Loucy (cell line): ENCODE data around the gene AJM1.

Experiments used
- H2AFZ ChIP-seq: fragments of 200-600 bp; sonication (generic); 2 replicates; pipeline ENCODE4 v1.6.0; 2016; ENCODE audit warnings: antibody characterized with exemption, mild to moderate bottlenecking, low read length, moderate library complexity
- H3F3A ChIP-seq: fragments of 200-600 bp; 2 replicates; pipeline ENCODE4 v1.6.0; 2016; ENCODE audit warnings: antibody characterized with exemption, low read depth, mild to moderate bottlenecking
- H3K27me3 ChIP-seq: fragments of 200-600 bp; sonication (generic); 2 replicates; pipeline ENCODE4 v1.6.1; 2014; ENCODE audit warnings: low read length, mild to moderate bottlenecking; ENCODE audit not compliant: insufficient read depth, poor library complexity, severe bottlenecking
- H3K36me3 ChIP-seq: fragments of 200-600 bp; sonication (generic); 2 replicates; pipeline ENCODE4 v1.6.1; 2016; ENCODE audit warnings: low read length; ENCODE audit not compliant: insufficient read depth
- H3K4me1 ChIP-seq: fragments of 200-600 bp; sonication (generic); 2 replicates; pipeline ENCODE4 v1.5.1; 2014; ENCODE audit warnings: low read length, mild to moderate bottlenecking; ENCODE audit not compliant: insufficient read depth, poor library complexity, severe bottlenecking
- H3K4me2 ChIP-seq: fragments of 200-600 bp; sonication (generic); 2 replicates; pipeline ENCODE4 v1.6.0; 2014; ENCODE audit warnings: antibody characterized with exemption, low read length, low read depth, mild to moderate bottlenecking; ENCODE audit not compliant: poor library complexity, severe bottlenecking
- H3K4me3 ChIP-seq: fragments of 200-600 bp; sonication (generic); 2 replicates; pipeline ENCODE4 v1.5.1; 2014; ENCODE audit warnings: low read length, mild to moderate bottlenecking, mixed read lengths; ENCODE audit not compliant: poor library complexity, severe bottlenecking
- H3K79me2 ChIP-seq: fragments of 200-600 bp; sonication (generic); 2 replicates; pipeline ENCODE4 v1.6.1; 2014; ENCODE audit warnings: low read length; ENCODE audit not compliant: insufficient read depth
- H3K9ac ChIP-seq: fragments of 200-600 bp; sonication (generic); 2 replicates; pipeline ENCODE4 v1.6.0; 2014; ENCODE audit warnings: mild to moderate bottlenecking, low read depth, low read length, moderate library complexity; ENCODE audit not compliant: poor library complexity, severe bottlenecking
- H3K9me2 ChIP-seq: fragments of 200-600 bp; sonication (generic); replicated peaks from 2 replicates; pipeline ENCODE4 v1.6.1; 2016; ENCODE audit warnings: low read depth, low read length, mixed read lengths
- H3K9me3 ChIP-seq: fragments of 200-600 bp; sonication (generic); 2 replicates; pipeline ENCODE4 v1.6.1; 2014; ENCODE audit warnings: mild to moderate bottlenecking, antibody characterized with exemption, low read length, low read depth; ENCODE audit not compliant: insufficient read depth
- H4K20me1 ChIP-seq: fragments of 200-600 bp; sonication (generic); 2 replicates; pipeline ENCODE4 v1.6.0; 2014; ENCODE audit warnings: antibody characterized with exemption, low read length, mild to moderate bottlenecking; ENCODE audit not compliant: insufficient read depth, poor library complexity, severe bottlenecking
- EZH2phosphoT487 ChIP-seq: fragments of 200-600 bp; IDR thresholded peaks from 2 replicates; pipeline ENCODE4 v1.6.1; 2018; ENCODE audit warnings: antibody characterized with exemption, mild to moderate bottlenecking, moderate library complexity, borderline replicate concordance
- TF ChIP-seq, protein P1 (sequence below): fragments of 200-600 bp; sonication (generic); conservative IDR thresholded peaks from 2 replicates; pipeline ENCODE4 v1.5.1; 2014; ENCODE audit warnings: mild to moderate bottlenecking, antibody characterized with exemption, low read length

Gene AJM1

GRCh38 chr9:136850866-136851775 is 8.8 kb downstream of the AJM1 start:
- Histone ChIP-seq H3K27me3 (no peaks in the 10 kb centered on the region), H4K20me1 (peaks cover 22% of the 10 kb centered on the region), H3K9me3 (no peaks in the 10 kb centered on the region), H3F3A (no peaks in the 10 kb centered on the region), H3K9ac (no peak overlapping the region), H2AFZ (no peak overlapping the region), H3K4me2 (no peak overlapping the region), H3K4me1 (peaks cover 7% of the 10 kb centered on the region), H3K9me2 (no peaks in the 10 kb centered on the region), H3K4me3 (no peak overlapping the region), H3K79me2 (peaks cover 15% of the 10 kb centered on the region; the same call in 1 of the 2 replicates), H3K36me3 (peaks cover 13% of the 10 kb centered on the region; the same call in 1 of the 2 replicates)
- TF ChIP-seq EZH2phosphoT487, result no peak
- TF ChIP-seq, protein P1, sequence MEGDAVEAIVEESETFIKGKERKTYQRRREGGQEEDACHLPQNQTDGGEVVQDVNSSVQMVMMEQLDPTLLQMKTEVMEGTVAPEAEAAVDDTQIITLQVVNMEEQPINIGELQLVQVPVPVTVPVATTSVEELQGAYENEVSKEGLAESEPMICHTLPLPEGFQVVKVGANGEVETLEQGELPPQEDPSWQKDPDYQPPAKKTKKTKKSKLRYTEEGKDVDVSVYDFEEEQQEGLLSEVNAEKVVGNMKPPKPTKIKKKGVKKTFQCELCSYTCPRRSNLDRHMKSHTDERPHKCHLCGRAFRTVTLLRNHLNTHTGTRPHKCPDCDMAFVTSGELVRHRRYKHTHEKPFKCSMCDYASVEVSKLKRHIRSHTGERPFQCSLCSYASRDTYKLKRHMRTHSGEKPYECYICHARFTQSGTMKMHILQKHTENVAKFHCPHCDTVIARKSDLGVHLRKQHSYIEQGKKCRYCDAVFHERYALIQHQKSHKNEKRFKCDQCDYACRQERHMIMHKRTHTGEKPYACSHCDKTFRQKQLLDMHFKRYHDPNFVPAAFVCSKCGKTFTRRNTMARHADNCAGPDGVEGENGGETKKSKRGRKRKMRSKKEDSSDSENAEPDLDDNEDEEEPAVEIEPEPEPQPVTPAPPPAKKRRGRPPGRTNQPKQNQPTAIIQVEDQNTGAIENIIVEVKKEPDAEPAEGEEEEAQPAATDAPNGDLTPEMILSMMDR, result no peak

DNA sequence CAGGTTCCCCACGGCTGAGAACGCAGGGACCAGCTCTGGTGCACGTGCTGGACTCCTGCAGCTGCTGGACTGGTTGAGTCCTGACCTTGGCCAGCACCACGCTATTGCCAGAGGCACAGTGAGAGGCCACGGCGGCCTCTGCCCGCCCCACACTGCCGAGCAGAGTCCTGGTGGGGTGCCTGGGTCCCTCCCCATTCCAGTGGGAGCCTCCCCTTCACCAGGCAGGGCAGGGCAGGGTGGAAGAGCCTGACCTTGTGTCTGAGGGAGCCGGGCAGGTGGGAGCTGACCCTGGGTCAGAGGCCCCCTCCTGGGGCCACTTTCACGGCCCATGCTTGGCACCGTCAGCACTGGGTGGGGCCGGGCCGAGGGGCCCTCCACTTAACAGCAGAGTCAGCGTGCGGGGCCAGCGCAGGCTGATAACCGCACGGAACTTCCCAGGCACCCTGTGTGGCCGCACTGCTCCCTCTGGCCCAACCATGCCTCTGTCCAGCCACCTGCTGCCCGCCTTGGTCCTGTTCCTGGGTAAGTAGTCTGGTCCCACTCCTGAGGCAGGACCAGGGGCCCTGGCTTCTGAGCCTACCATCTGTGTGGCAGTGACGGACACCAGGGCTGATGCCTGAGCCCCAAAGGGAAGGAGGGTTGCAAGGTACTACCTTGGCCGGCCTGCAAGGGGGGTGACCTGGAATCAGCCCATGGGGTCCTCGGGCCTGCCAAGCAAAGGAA is 9.8 kb downstream of the AJM1 start, which contains the start of gene MAMDC4:
Gene MAMDC4, plus strand, starts transcription at position 406 of the 723 bp plus-strand sequence. Its CDS starts 71 bp downstream, at position 477.
- peaks cover 15% of the 10 kb centered on the region; the same call in 1 of the 2 replicates for H3K79me2 ChIP-seq
- H3K9me2 ChIP-seq, result no peaks in the 10 kb centered on the region
- H3K27me3 ChIP-seq, result no peaks in the 10 kb centered on the region
- H3F3A ChIP-seq, result no peaks in the 10 kb centered on the region
- H3K4me2 ChIP-seq, result no peak within 1 kb of the TSS
- H3K9ac ChIP-seq, result no peak within 1 kb of the TSS
- TF ChIP-seq, protein P1, result no peak
- no peak for TF ChIP-seq EZH2phosphoT487
- peaks cover 7% of the 10 kb centered on the region for H3K4me1 ChIP-seq
- peaks cover 21% of the 10 kb centered on the region for H4K20me1 ChIP-seq
- no peak within 1 kb of the TSS for H2AFZ ChIP-seq
- no peaks in the 10 kb centered on the region for H3K9me3 ChIP-seq
- H3K36me3 ChIP-seq, result peaks cover 13% of the 10 kb centered on the region; the same call in 1 of the 2 replicates
- no peak within 1 kb of the TSS for H3K4me3 ChIP-seq

- Histone ChIP-seq H3K79me2 (peaks cover 14% of the 10 kb centered on the region; the same call in 1 of the 2 replicates), H3K4me3 (no peak overlapping the region), H3K9me3 (no peaks in the 10 kb centered on the region), H3K4me1 (peaks cover 4% of the 10 kb centered on the region), H3K9me2 (no peaks in the 10 kb centered on the region), H3K36me3 (peaks cover 13% of the 10 kb centered on the region; the same call in 1 of the 2 replicates), H3F3A (no peaks in the 10 kb centered on the region), H3K27me3 (no peaks in the 10 kb centered on the region), H3K9ac (no peak overlapping the region), H3K4me2 (no peak overlapping the region), H4K20me1 (peaks cover 16% of the 10 kb centered on the region), H2AFZ (no peak overlapping the region)
- TF ChIP-seq, protein P1, result no peak
- no peak for TF ChIP-seq EZH2phosphoT487
Measured at GRCh38 chr9:136852664-136853595, 10.7 kb downstream of the AJM1 start.
